ENCODE measurements around the gene IL12RB1. TPM values are rescaled to one million over a fixed set of nuclear protein-coding genes. Genes with fewer than 3 reads are reported as not detected.
A peak's percentile ranks its signal among the peaks of the same experiment; 100 is the strongest.
"Not testable (repeated sequence)": the region's sequence is repeated elsewhere in the genome, so short reads cannot be mapped to it uniquely, and the experiment has no call there.

The IL12RB1 gene
- total RNA-seq, 1 donor from 2014 or later = 6.2 TPM

DNA sequence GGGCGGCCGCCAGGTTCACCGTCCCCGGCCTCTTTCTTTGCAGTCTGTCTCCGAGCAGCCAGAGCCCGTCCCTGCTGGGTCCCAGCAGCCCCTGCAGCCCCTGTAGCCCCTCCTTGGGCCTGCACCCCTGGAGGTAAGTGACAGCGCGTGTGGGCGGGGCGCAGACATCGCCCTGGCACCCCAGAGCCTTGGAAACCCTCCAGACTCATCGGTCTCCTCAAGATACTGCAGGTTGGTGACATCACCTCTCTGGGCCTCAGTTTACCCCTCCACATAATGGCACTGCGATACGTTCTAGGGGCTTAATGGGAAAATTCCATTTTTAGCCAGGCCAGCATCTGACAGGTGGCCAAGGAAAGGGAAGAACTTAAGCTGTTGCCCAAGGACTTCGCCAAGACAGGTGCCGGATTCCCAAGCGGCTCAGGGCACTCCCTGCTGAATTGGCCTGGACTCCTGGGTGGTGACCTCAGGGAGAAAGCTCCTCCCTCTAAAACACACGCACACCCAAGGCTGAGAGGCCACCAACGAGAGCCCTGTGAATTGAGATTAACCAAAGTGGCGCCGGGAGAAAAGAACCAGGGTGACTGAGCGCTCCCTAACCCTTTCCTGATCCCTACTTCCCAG is 24.0 kb upstream of the IL12RB1 start:
- no peak for TF ChIP-seq CTCF (IDR thresholded peaks at IDR 0.05)
- DNase-seq = no peak
- ATAC-seq = peak; percentile 60
- peak overlapping the region; percentile 69 for H3K4me3 ChIP-seq
- no peaks in the 10 kb centered on the region for H3K36me3 ChIP-seq
- no peaks in the 10 kb centered on the region for H3K9me3 ChIP-seq
- H3K27ac ChIP-seq = peak overlapping the region; percentile 70
- peaks cover 17% of the 10 kb centered on the region for H3K4me1 ChIP-seq
- intact Hi-C loops (cut with DNase I) = loop anchor here (10.0 kb wide), 1 partner anchor 54 kb away; no protein-coding TSS in a partner anchor
- H3K27me3 ChIP-seq = no peaks in the 10 kb centered on the region

- Histone ChIP-seq H3K36me3 (no peaks in the 10 kb centered on the region), H3K27ac (peak overlapping the region; percentile 70), H3K4me1 (peaks cover 17% of the 10 kb centered on the region), H3K27me3 (no peaks in the 10 kb centered on the region), H3K9me3 (no peaks in the 10 kb centered on the region), H3K4me3 (peak overlapping the region; percentile 69)
- intact Hi-C loops (cut with DNase I) = loop anchor here (10.0 kb wide), 1 partner anchor 55 kb away; no protein-coding TSS in a partner anchor
- ATAC-seq (peak; percentile 86), DNase-seq (peak; percentile 89)
- TF ChIP-seq CTCF (IDR thresholded peaks at IDR 0.05) = no peak
These were observed 23.2 kb upstream of the IL12RB1 start for GRCh38 chr19:18109733-18110608.

DNA sequence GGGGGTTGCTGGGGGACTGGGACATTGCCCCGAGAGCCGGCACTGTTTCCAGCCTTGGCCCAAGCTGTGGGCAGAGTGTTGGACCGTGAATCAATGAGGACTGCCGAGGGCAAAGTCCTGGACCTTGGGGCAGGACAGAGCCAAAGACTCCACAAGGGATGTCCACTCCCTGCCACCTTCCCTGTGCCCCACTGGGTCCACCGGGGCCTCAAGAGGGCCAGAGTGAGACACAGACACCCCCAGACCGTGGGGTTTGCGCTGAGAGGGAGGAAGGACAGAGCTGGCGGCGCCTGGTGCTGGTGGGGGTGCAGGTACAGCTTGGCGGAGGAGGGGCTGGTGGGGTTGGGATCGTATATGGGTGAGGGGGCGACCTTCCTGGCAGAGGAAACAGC is 22.6 kb upstream of the IL12RB1 start:
- H3K36me3 ChIP-seq = no peaks in the 10 kb centered on the region
- no peaks in the 10 kb centered on the region for H3K27me3 ChIP-seq
- H3K27ac ChIP-seq = peak overlapping the region; percentile 70
- no peak for DNase-seq
- intact Hi-C loops (cut with DNase I) = no loop called here
- no peak for ATAC-seq
- no peak for TF ChIP-seq CTCF (IDR thresholded peaks at IDR 0.05)
- H3K9me3 ChIP-seq = no peaks in the 10 kb centered on the region
- peaks cover 22% of the 10 kb centered on the region for H3K4me1 ChIP-seq
- peak overlapping the region; percentile 69 for H3K4me3 ChIP-seq

- Histone ChIP-seq H3K27me3 (no peaks in the 10 kb centered on the region), H3K36me3 (no peaks in the 10 kb centered on the region), H3K27ac (peak overlapping the region; percentile 70), H3K9me3 (no peaks in the 10 kb centered on the region), H3K4me1 (peaks cover 26% of the 10 kb centered on the region), H3K4me3 (no peak overlapping the region)
- intact Hi-C loops (cut with DNase I) = no loop called here
- ATAC-seq (no peak), DNase-seq (no peak)
- no peak for TF ChIP-seq CTCF (IDR thresholded peaks at IDR 0.05)
These were observed 22.2 kb upstream of the IL12RB1 start for GRCh38 chr19:18108897-18109296.

DNA sequence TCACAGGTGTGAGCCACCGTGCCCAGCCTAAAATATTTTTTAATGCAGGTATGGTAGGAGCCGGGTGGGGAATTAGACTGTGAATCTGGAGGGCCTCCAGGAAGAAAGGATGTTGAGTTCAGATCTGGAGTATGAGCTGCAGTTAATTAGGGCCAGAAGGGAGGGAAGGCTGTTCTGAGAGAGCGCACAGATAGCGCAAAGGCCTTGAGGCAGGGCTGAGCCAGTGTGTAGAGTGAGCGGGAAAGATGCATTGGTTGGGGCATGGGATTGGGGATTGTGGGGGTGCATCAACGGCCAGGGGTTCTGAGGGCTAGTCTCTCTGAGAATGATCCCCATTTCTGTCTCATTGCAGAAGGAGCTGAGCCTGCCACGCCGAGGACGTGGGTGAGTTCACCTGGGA is 20.5 kb upstream of the IL12RB1 start:
- no peaks in the 10 kb centered on the region for H3K9me3 ChIP-seq
- H3K36me3 ChIP-seq = no peaks in the 10 kb centered on the region
- no peak overlapping the region for H3K4me3 ChIP-seq
- no peaks in the 10 kb centered on the region for H3K27me3 ChIP-seq
- no peak overlapping the region for H3K27ac ChIP-seq
- DNase-seq (no peak), ATAC-seq (no peak)
- intact Hi-C loops (cut with DNase I) = no loop called here
- peaks cover 32% of the 10 kb centered on the region for H3K4me1 ChIP-seq
- TF ChIP-seq CTCF (IDR thresholded peaks at IDR 0.05) = no peak

- H3K36me3 ChIP-seq; H3K4me3 ChIP-seq; DNase-seq; ATAC-seq; intact Hi-C loops (cut with DNase I); H3K27ac ChIP-seq; H3K9me3 ChIP-seq; H3K27me3 ChIP-seq: not testable (repeated sequence)
- peaks cover 22% of the 10 kb centered on the region for H3K4me1 ChIP-seq
These were observed 18.5 kb upstream of the IL12RB1 start for GRCh38 chr19:18105259-18105658.

Measured in upper lobe of right lung (tissue), 1 donor.